Loucy (cell line): ENCODE measurements around the gene PKD2L2.

Experiments used
- H2AFZ ChIP-seq: fragments of 200-600 bp; sonication (generic); 2 replicates; pipeline ENCODE4 v1.6.0; 2016; ENCODE audit warnings: antibody characterized with exemption, mild to moderate bottlenecking, low read length, moderate library complexity
- H3F3A ChIP-seq: fragments of 200-600 bp; 2 replicates; pipeline ENCODE4 v1.6.0; 2016; ENCODE audit warnings: antibody characterized with exemption, low read depth, mild to moderate bottlenecking
- H3K27me3 ChIP-seq: fragments of 200-600 bp; sonication (generic); 2 replicates; pipeline ENCODE4 v1.6.1; 2014; ENCODE audit warnings: low read length, mild to moderate bottlenecking; ENCODE audit not compliant: insufficient read depth, poor library complexity, severe bottlenecking
- H3K36me3 ChIP-seq: fragments of 200-600 bp; sonication (generic); 2 replicates; pipeline ENCODE4 v1.6.1; 2016; ENCODE audit warnings: low read length; ENCODE audit not compliant: insufficient read depth
- H3K4me1 ChIP-seq: fragments of 200-600 bp; sonication (generic); 2 replicates; pipeline ENCODE4 v1.5.1; 2014; ENCODE audit warnings: low read length, mild to moderate bottlenecking; ENCODE audit not compliant: insufficient read depth, poor library complexity, severe bottlenecking
- H3K4me2 ChIP-seq: fragments of 200-600 bp; sonication (generic); 2 replicates; pipeline ENCODE4 v1.6.0; 2014; ENCODE audit warnings: antibody characterized with exemption, low read length, low read depth, mild to moderate bottlenecking; ENCODE audit not compliant: poor library complexity, severe bottlenecking
- H3K4me3 ChIP-seq: fragments of 200-600 bp; sonication (generic); 2 replicates; pipeline ENCODE4 v1.5.1; 2014; ENCODE audit warnings: low read length, mild to moderate bottlenecking, mixed read lengths; ENCODE audit not compliant: poor library complexity, severe bottlenecking
- H3K79me2 ChIP-seq: fragments of 200-600 bp; sonication (generic); 2 replicates; pipeline ENCODE4 v1.6.1; 2014; ENCODE audit warnings: low read length; ENCODE audit not compliant: insufficient read depth
- H3K9ac ChIP-seq: fragments of 200-600 bp; sonication (generic); 2 replicates; pipeline ENCODE4 v1.6.0; 2014; ENCODE audit warnings: mild to moderate bottlenecking, low read depth, low read length, moderate library complexity; ENCODE audit not compliant: poor library complexity, severe bottlenecking
- H3K9me2 ChIP-seq: fragments of 200-600 bp; sonication (generic); replicated peaks from 2 replicates; pipeline ENCODE4 v1.6.1; 2016; ENCODE audit warnings: low read depth, low read length, mixed read lengths
- H3K9me3 ChIP-seq: fragments of 200-600 bp; sonication (generic); 2 replicates; pipeline ENCODE4 v1.6.1; 2014; ENCODE audit warnings: mild to moderate bottlenecking, antibody characterized with exemption, low read length, low read depth; ENCODE audit not compliant: insufficient read depth
- H4K20me1 ChIP-seq: fragments of 200-600 bp; sonication (generic); 2 replicates; pipeline ENCODE4 v1.6.0; 2014; ENCODE audit warnings: antibody characterized with exemption, low read length, mild to moderate bottlenecking; ENCODE audit not compliant: insufficient read depth, poor library complexity, severe bottlenecking
- EZH2phosphoT487 ChIP-seq: fragments of 200-600 bp; IDR thresholded peaks from 2 replicates; pipeline ENCODE4 v1.6.1; 2018; ENCODE audit warnings: antibody characterized with exemption, mild to moderate bottlenecking, moderate library complexity, borderline replicate concordance
- TF ChIP-seq, protein P1 (sequence below): fragments of 200-600 bp; sonication (generic); conservative IDR thresholded peaks from 2 replicates; pipeline ENCODE4 v1.5.1; 2014; ENCODE audit warnings: mild to moderate bottlenecking, antibody characterized with exemption, low read length

Gene PKD2L2

DNA sequence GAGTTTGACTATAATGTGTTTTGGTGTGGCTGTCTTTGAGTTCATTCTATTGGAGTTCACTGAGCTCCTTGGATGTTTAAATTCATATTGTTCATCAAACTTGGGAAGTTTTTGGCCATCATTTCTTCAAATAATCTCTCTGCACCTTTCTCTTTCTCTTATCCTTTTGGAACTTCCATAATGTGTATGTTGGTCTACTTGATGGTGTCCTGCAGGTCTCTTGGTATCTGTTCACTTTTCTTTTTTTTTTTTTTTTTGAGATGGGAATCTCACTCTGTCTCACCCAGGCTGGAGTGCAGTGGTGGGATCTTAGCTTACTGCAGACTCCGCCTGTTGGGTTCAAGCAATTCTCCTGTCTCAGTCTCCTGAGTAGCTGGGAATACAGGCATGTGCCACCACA lies 27.7 kb downstream of the PKD2L2 start:
- no peaks in the 10 kb centered on the region for H3F3A ChIP-seq
- H3K36me3 ChIP-seq, result no peaks in the 10 kb centered on the region
- H3K4me1 ChIP-seq, result no peaks in the 10 kb centered on the region
- no peaks in the 10 kb centered on the region for H3K27me3 ChIP-seq
- H3K9me2 ChIP-seq, result no peaks in the 10 kb centered on the region
- no peak overlapping the region for H3K9ac ChIP-seq
- no peaks in the 10 kb centered on the region for H4K20me1 ChIP-seq
- H2AFZ ChIP-seq, result no peak overlapping the region
- no peak overlapping the region for H3K4me3 ChIP-seq
- H3K9me3 ChIP-seq, result 0 out of 2 replicates have a peak, but pooled peaks cover 4% of the 10 kb centered on the region
- no peak for TF ChIP-seq EZH2phosphoT487
- TF ChIP-seq, protein P1, sequence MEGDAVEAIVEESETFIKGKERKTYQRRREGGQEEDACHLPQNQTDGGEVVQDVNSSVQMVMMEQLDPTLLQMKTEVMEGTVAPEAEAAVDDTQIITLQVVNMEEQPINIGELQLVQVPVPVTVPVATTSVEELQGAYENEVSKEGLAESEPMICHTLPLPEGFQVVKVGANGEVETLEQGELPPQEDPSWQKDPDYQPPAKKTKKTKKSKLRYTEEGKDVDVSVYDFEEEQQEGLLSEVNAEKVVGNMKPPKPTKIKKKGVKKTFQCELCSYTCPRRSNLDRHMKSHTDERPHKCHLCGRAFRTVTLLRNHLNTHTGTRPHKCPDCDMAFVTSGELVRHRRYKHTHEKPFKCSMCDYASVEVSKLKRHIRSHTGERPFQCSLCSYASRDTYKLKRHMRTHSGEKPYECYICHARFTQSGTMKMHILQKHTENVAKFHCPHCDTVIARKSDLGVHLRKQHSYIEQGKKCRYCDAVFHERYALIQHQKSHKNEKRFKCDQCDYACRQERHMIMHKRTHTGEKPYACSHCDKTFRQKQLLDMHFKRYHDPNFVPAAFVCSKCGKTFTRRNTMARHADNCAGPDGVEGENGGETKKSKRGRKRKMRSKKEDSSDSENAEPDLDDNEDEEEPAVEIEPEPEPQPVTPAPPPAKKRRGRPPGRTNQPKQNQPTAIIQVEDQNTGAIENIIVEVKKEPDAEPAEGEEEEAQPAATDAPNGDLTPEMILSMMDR, result no peak
- no peaks in the 10 kb centered on the region for H3K79me2 ChIP-seq
- H3K4me2 ChIP-seq, result no peak overlapping the region

DNA sequence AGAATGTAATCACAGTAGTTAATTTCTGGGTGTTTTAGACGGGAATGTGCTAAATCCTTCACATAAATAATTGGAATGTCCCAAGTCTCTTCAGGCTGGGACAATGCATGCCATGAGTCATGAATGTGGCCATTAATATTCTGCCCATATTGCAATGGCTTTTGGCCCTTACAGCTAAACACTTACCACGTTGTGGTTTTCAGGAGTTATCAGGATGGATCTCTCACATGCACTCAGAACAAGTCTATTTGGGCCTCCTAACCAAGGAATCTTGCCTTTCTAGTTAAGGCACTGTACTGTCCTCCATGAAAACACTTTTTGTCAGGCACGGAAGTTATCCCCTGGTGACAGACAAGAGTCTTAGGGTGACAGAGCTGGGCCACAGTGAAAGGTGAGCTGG lies 32.7 kb downstream of the PKD2L2 start:
- Histone ChIP-seq H3K9me2 (no peaks in the 10 kb centered on the region), H3F3A (no peaks in the 10 kb centered on the region), H3K9ac (no peak overlapping the region), H2AFZ (no peak overlapping the region), H3K36me3 (no peaks in the 10 kb centered on the region), H3K79me2 (no peaks in the 10 kb centered on the region), H3K4me2 (no peak overlapping the region), H4K20me1 (no peaks in the 10 kb centered on the region), H3K4me1 (no peaks in the 10 kb centered on the region), H3K9me3 (0 out of 2 replicates have a peak, but pooled peaks cover under 1% of the 10 kb centered on the region), H3K4me3 (no peak overlapping the region), H3K27me3 (no peaks in the 10 kb centered on the region)
- TF ChIP-seq, protein P1, result no peak
- TF ChIP-seq EZH2phosphoT487, result no peak

DNA sequence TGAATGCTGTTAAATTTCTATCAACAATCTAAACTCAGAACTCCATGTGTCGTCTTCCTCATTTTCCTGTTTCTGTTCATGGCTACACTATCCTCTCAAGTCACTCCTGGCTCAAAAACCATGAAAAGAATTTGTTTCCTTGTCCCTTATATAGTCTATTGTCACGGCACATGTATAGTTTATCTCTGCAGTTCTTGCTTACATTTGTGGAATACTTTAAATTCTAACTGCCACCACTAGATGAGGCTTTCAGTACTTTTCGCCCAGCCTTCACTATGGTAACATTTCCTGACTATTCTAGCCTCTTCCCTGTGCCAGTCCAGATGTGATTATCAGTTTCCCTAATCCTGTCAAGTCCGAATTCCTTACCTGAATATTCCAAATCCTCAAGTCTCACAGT lies 34.6 kb downstream of the PKD2L2 start:
- Histone ChIP-seq H3K9me3 (no peaks in the 10 kb centered on the region), H3K79me2 (no peaks in the 10 kb centered on the region), H4K20me1 (no peaks in the 10 kb centered on the region), H3K9me2 (no peaks in the 10 kb centered on the region), H3F3A (no peaks in the 10 kb centered on the region), H3K27me3 (no peaks in the 10 kb centered on the region), H3K36me3 (no peaks in the 10 kb centered on the region), H2AFZ (no peak overlapping the region), H3K4me2 (no peak overlapping the region), H3K9ac (no peak overlapping the region), H3K4me1 (no peaks in the 10 kb centered on the region), H3K4me3 (no peak overlapping the region)
- no peak for TF ChIP-seq EZH2phosphoT487
- TF ChIP-seq, protein P1, result peak; percentile 19; the same call in 1 of the 2 replicates
